ENCODE data around the gene DIS3. TPM values are rescaled to one million over a fixed set of nuclear protein-coding genes. Genes with fewer than 3 reads are reported as not detected.
A peak's percentile ranks its signal among the peaks of the same experiment; 100 is the strongest.

The DIS3 gene
- total and polyA plus RNA-seq, 10 of the 15 experiments (the other 5 are each of a cell fraction or from before 2014, with no cell fraction given): 10.8 to 65.3 (median 39.2) TPM

- H3K36me3 ChIP-seq (ENCODE audit: control insufficient read depth in 2 of 2, insufficient read depth in 2 of 2, low read length in 1 of 2): peaks cover 0 to 29% of the 10 kb centered on the region in 2 experiments; a peak in 3 of 4 replicates
- no peaks in the 10 kb centered on the region for H3K79me2 ChIP-seq (ENCODE audit: control insufficient read depth, insufficient read depth, low read length)
- DNase-seq (ENCODE audit: low read depth, low spot score) (no peak), ATAC-seq (no peak), FAIRE-seq (no peak)
- no TSS peak for BruUV-seq (replicated peaks)
- intact Hi-C loops (cut with micrococcal nuclease; ENCODE audit: unreplicated experiment) (no loop called here), in situ Hi-C loops (cut with MboI) (no loop called here)
- no peaks in the 10 kb centered on the region for H4K20me1 ChIP-seq (ENCODE audit: control insufficient read depth, insufficient read depth)
- no peak overlapping the region for H3K27ac ChIP-seq (ENCODE audit: control insufficient read depth, insufficient read depth)
- H3K4me1 ChIP-seq (ENCODE audit: control insufficient read depth, insufficient read depth, low read length): no peaks in the 10 kb centered on the region
- SMC1A ChIA-PET (ENCODE audit: uncharacterized antibody, unreplicated experiment): interaction anchor here (0.8 kb wide), 1 partner anchor 13 kb away, joined by 3 read pairs; no protein-coding TSS in a partner anchor
- no peak overlapping the region for H3K9ac ChIP-seq (ENCODE audit: control insufficient read depth, insufficient read depth, low read length)
- no peak overlapping the region for H3K4me3 ChIP-seq
- no peaks in the 10 kb centered on the region for H3K27me3 ChIP-seq (replicated peaks in 1 of 2; ENCODE audit: control insufficient read depth in 2 of 2, insufficient read depth in 2 of 2, low read length in 1 of 2)
- 97% methylated on average over 2 of the region's 2 CpGs for WGBS (ENCODE audit: insufficient coverage, insufficient replicate concordance, low lambda C conversion rate, missing lambda C conversion rate)
- no peak for TF ChIP-seq RAD21 (IDR thresholded peaks at IDR 0.05; ENCODE audit: insufficient read depth, low read depth, low read length)
- RAD21 ChIA-PET (ENCODE audit: unreplicated experiment): no interaction called here
- POLR2A ChIA-PET: no interaction called here
- CTCF ChIA-PET: no interaction called here
- no peak overlapping the region for H3K4me2 ChIP-seq (ENCODE audit: control insufficient read depth, insufficient read depth)
- no peaks in the 10 kb centered on the region for H3K9me3 ChIP-seq (replicated peaks; ENCODE audit: control insufficient read depth, insufficient read depth, low read length)
- H2AFZ ChIP-seq (ENCODE audit: control insufficient read depth, low read depth, low read length): no peak overlapping the region
Measured at GRCh38 chr13:72763411-72763810, 18.3 kb downstream of the DIS3 start.

GRCh38 chr13:72760189-72760588 is 21.5 kb downstream of the DIS3 start:
- no peaks in the 10 kb centered on the region for H3K4me1 ChIP-seq (ENCODE audit: control insufficient read depth, insufficient read depth, low read length)
- H4K20me1 ChIP-seq (ENCODE audit: control insufficient read depth, insufficient read depth): no peaks in the 10 kb centered on the region
- no TSS peak for BruUV-seq (replicated peaks)
- ChIA-PET RAD21 (ENCODE audit: unreplicated experiment) (no interaction called here), SMC1A (ENCODE audit: uncharacterized antibody, unreplicated experiment) (no interaction called here), CTCF (interaction anchor here (1.0 to 1.2 kb wide), 2 partner anchors 8 to 47 kb away, joined by 3 read pairs; no protein-coding TSS in a partner anchor), POLR2A (no interaction called here)
- no peak overlapping the region for H2AFZ ChIP-seq (ENCODE audit: control insufficient read depth, low read depth, low read length)
- TF ChIP-seq NFYB (IDR thresholded peaks at IDR 0.05; ENCODE audit: insufficient read depth, low read depth, low read length) (no peak), TBL1XR1 (IDR thresholded peaks at IDR 0.05; ENCODE audit: low read depth, low read length) (no peak), FOS (IDR thresholded peaks at IDR 0.05; ENCODE audit: borderline replicate concordance, extremely low read depth, insufficient read length) (no peak), REST (IDR thresholded peaks at IDR 0.05; ENCODE audit: low read depth, low read length) (no peak), MAX (IDR thresholded peaks at IDR 0.05; ENCODE audit: low read depth, low read length) (no peak), RFX5 (IDR thresholded peaks at IDR 0.05; ENCODE audit: low read depth, low read length) (no peak)
- H3K9ac ChIP-seq (ENCODE audit: control insufficient read depth, insufficient read depth, low read length): no peak overlapping the region
- no peaks in the 10 kb centered on the region for H3K27me3 ChIP-seq (replicated peaks in 1 of 2; ENCODE audit: control insufficient read depth in 2 of 2, insufficient read depth in 2 of 2, low read length in 1 of 2)
- H3K27ac ChIP-seq (ENCODE audit: control insufficient read depth, insufficient read depth): no peak overlapping the region
- DNase-seq (ENCODE audit: low read depth, low spot score) (no peak), ATAC-seq (peak; percentile 34; the same call in 1 of the 3 replicates), FAIRE-seq (peak; percentile 66)
- H3K9me3 ChIP-seq (replicated peaks; ENCODE audit: control insufficient read depth, insufficient read depth, low read length): no peaks in the 10 kb centered on the region
- in situ Hi-C loops (cut with MboI): no loop called here
- peaks cover 3 to 29% of the 10 kb centered on the region in 2 experiments for H3K36me3 ChIP-seq (ENCODE audit: control insufficient read depth in 2 of 2, insufficient read depth in 2 of 2, low read length in 1 of 2)
- no peak overlapping the region for H3K4me3 ChIP-seq
- no peaks in the 10 kb centered on the region; the same call in 1 of the 2 replicates for H3K79me2 ChIP-seq (ENCODE audit: control insufficient read depth, insufficient read depth, low read length)
- intact Hi-C loops (cut with micrococcal nuclease; ENCODE audit: unreplicated experiment): no loop called here
- WGBS (ENCODE audit: insufficient coverage, insufficient replicate concordance, low lambda C conversion rate, missing lambda C conversion rate): 14% methylated on average over 3 of the region's 3 CpGs
- H3K4me2 ChIP-seq (ENCODE audit: control insufficient read depth, insufficient read depth): no peak overlapping the region
